ENCODE data around the gene RRAS. TPM values are rescaled to one million over a fixed set of nuclear protein-coding genes. Genes with fewer than 3 reads are reported as not detected.
"Not testable (repeated sequence)": the region's sequence is repeated elsewhere in the genome, so short reads cannot be mapped to it uniquely, and the experiment has no call there.

RRAS gene
- total RNA-seq, 5 donors from 2014 or later (not counting 1 experiment from before 2014, with no cell fraction given) = 8.5 to 15.4 (median 13.0) TPM

DNA sequence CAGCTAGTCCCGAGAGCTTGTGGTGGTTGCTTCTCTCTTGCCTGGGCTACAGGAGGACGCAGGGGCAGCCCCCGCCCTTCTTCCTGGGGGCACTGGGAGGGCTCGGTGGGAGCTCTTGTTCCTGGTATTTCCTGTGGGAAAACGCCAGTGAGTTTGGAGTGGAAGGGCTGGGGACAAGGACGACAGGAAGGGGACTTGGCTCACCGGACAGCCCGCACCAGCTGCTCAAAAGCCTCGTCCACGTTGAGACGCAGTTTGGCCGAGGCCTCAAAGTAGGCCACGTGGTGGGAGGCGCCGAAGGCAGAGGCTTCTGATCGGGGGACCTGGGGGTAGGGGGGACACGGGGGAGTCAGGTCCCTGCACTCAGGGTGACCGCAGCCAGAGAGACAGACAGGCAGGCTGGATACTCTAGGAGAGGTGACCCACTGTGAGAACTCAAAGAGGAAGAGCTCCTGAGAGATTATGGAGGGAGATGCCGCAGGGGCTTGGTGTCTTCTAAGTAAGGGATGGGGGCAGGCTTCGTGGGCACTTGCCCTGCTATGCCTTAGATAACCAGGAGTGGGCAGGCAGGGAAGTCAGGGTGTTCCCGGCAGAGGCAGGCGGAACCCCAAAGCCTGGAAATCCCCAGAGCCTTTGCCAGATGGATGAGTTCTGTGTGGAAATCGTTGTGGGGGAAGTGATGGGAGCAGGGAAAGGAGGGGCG, 4.3 kb downstream of the RRAS start:
- ChIA-PET POLR2A (interaction anchor here in 1 of 2 donors (0.6 kb wide), 1 partner anchor 30 kb away, joined by 3 read pairs; no protein-coding TSS in a partner anchor), CTCF (no interaction called here)
- no peaks in the 10 kb centered on the region for H3K36me3 ChIP-seq (ENCODE audit: control insufficient read depth in 2 of 2, extremely low read depth in 1 of 2, insufficient read depth in 1 of 2, low read length in 1 of 2)
- no peaks in the 10 kb centered on the region for H3K9me3 ChIP-seq
- H3K4me3 ChIP-seq (ENCODE audit: control insufficient read depth in 1 of 2, extremely low read depth in 1 of 2, low read length in 1 of 2) = no peak overlapping the region
- peak overlapping the region in 1 of 2 donors; percentile 70 for H3K27ac Mint-ChIP-seq
- H3K4me1 Mint-ChIP-seq = peaks cover 24 to 36% (median 31%) of the 10 kb centered on the region in 3 donors
- H3K9me3 Mint-ChIP-seq = no peaks in the 10 kb centered on the region
- ATAC-seq (replicated peaks in 1 of 4) (no peak), DNase-seq (no peak)
- no peaks in the 10 kb centered on the region for H3K27me3 Mint-ChIP-seq
- peaks cover 4 to 24% of the 10 kb centered on the region in 2 experiments for H3K4me1 ChIP-seq (ENCODE audit: control insufficient read depth in 1 of 2, extremely low read depth in 1 of 2, insufficient read depth in 2 of 2, low read length in 2 of 2)
- no peaks in the 10 kb centered on the region for H3K27me3 ChIP-seq (replicated peaks in 1 of 2; ENCODE audit: control insufficient read depth in 2 of 2, extremely low read depth in 1 of 2, insufficient read depth in 2 of 2, low read length in 1 of 2)
- no peak overlapping the region for H3K4me3 Mint-ChIP-seq
- WGBS (ENCODE audit: insufficient coverage) = 75% methylated on average over 19 of the region's 24 CpGs
- no peaks in the 10 kb centered on the region for H3K36me3 Mint-ChIP-seq
- H3K27ac ChIP-seq (ENCODE audit: low read length) = no peak overlapping the region

DNA sequence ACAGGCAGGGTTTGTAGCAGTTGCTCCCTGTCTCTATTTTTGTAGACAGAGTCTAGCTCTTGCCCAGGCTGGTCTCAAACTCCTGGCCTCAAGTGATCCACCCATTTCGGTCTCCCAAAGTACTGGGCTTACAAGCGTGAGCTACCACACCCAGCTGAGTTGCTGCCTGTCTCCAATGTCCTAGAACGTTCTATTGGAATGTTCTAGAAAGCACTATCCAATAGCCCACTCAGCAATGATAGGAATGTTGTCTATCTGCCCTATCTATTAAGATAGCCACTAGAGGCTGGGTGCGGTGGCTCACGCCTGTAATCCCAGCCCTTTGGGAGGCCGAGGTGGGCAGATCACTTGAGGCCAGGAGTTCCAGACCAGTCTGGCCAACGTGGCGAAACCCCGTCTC, 6.7 kb downstream of the RRAS start:
- H3K4me3 ChIP-seq (ENCODE audit: control insufficient read depth in 1 of 2, extremely low read depth in 1 of 2, low read length in 1 of 2); H3K9me3 Mint-ChIP-seq; H3K9me3 ChIP-seq; H3K27me3 ChIP-seq (replicated peaks in 1 of 2; ENCODE audit: control insufficient read depth in 2 of 2, extremely low read depth in 1 of 2, insufficient read depth in 2 of 2, low read length in 1 of 2); H3K27me3 Mint-ChIP-seq; H3K36me3 Mint-ChIP-seq; H3K4me1 ChIP-seq (ENCODE audit: control insufficient read depth in 1 of 2, extremely low read depth in 1 of 2, insufficient read depth in 2 of 2, low read length in 2 of 2); H3K36me3 ChIP-seq (ENCODE audit: control insufficient read depth in 2 of 2, extremely low read depth in 1 of 2, insufficient read depth in 1 of 2, low read length in 1 of 2); POLR2A ChIA-PET; H3K4me3 Mint-ChIP-seq; DNase-seq; H3K27ac ChIP-seq (ENCODE audit: low read length); ATAC-seq (replicated peaks in 1 of 4): not testable (repeated sequence)
- peak overlapping the region in 1 of 2 donors; percentile 4 for H3K27ac Mint-ChIP-seq
- CTCF ChIA-PET = interaction anchor here (0.6 kb wide), 2 partner anchors 22 to 44 kb away, joined by 3 to 5 read pairs; no protein-coding TSS in a partner anchor
- whole genome bisulfite sequencing (ENCODE audit: insufficient coverage) = 98% methylated on average over 7 of the region's 9 CpGs
- peaks cover 8 to 14% (median 11%) of the 10 kb centered on the region in 3 donors for H3K4me1 Mint-ChIP-seq

GRCh38 chr19:49632576-49632975, 7.4 kb downstream of the RRAS start:
- Histone ChIP-seq H3K27me3 (replicated peaks in 1 of 2; ENCODE audit: control insufficient read depth in 2 of 2, extremely low read depth in 1 of 2, insufficient read depth in 2 of 2, low read length in 1 of 2) (no peaks in the 10 kb centered on the region), H3K4me3 (ENCODE audit: control insufficient read depth in 1 of 2, extremely low read depth in 1 of 2, low read length in 1 of 2) (no peak overlapping the region), H3K27ac (ENCODE audit: low read length) (no peak overlapping the region), H3K9me3 (no peaks in the 10 kb centered on the region), H3K36me3 (ENCODE audit: control insufficient read depth in 2 of 2, extremely low read depth in 1 of 2, insufficient read depth in 1 of 2, low read length in 1 of 2) (no peaks in the 10 kb centered on the region), H3K4me1 (ENCODE audit: control insufficient read depth in 1 of 2, extremely low read depth in 1 of 2, insufficient read depth in 2 of 2, low read length in 2 of 2) (no peaks in the 10 kb centered on the region)
- CTCF ChIA-PET = interaction anchor here (0.6 kb wide), 2 partner anchors 21 to 44 kb away, joined by 3 to 5 read pairs; no protein-coding TSS in a partner anchor
- H3K4me1 Mint-ChIP-seq = peaks cover 3 to 8% (median 4%) of the 10 kb centered on the region in 3 donors
- no peaks in the 10 kb centered on the region for H3K9me3 Mint-ChIP-seq
- H3K4me3 Mint-ChIP-seq = no peak overlapping the region
- no peaks in the 10 kb centered on the region for H3K36me3 Mint-ChIP-seq
- 80% methylated on average over 1 of the region's 5 CpGs for WGBS (ENCODE audit: insufficient coverage)
- H3K27ac Mint-ChIP-seq = no peak overlapping the region
- H3K27me3 Mint-ChIP-seq = no peaks in the 10 kb centered on the region
- no peak for DNase-seq
- POLR2A ChIA-PET = no interaction called here
- ATAC-seq (replicated peaks in 1 of 4) = no peak

- no peak overlapping the region for H3K4me3 ChIP-seq (ENCODE audit: control insufficient read depth in 1 of 2, extremely low read depth in 1 of 2, low read length in 1 of 2)
- no peak for DNase-seq
- no peaks in the 10 kb centered on the region for H3K9me3 ChIP-seq
- POLR2A ChIA-PET = no interaction called here
- no peaks in the 10 kb centered on the region for H3K27me3 ChIP-seq (replicated peaks in 1 of 2; ENCODE audit: control insufficient read depth in 2 of 2, extremely low read depth in 1 of 2, insufficient read depth in 2 of 2, low read length in 1 of 2)
- peaks cover 0 to 4% of the 10 kb centered on the region in 2 donors for H3K36me3 ChIP-seq (ENCODE audit: control insufficient read depth in 2 of 2, extremely low read depth in 1 of 2, insufficient read depth in 1 of 2, low read length in 1 of 2)
- ATAC-seq (replicated peaks in 1 of 4) = no peak
- H3K9me3 Mint-ChIP-seq = no peaks in the 10 kb centered on the region
- CTCF ChIA-PET = interaction anchor here in 1 of 2 donors (0.6 kb wide), 1 partner anchor 83 kb away, joined by 3 read pairs; no protein-coding TSS in a partner anchor
- H3K27ac Mint-ChIP-seq = peak overlapping the region; percentile 11 to 34
- no peaks in the 10 kb centered on the region for H3K27me3 Mint-ChIP-seq
- 94% methylated on average over 9 of the region's 19 CpGs for WGBS (ENCODE audit: insufficient coverage)
- peaks cover 5% of the 10 kb centered on the region for H3K36me3 Mint-ChIP-seq
- no peaks in the 10 kb centered on the region for H3K4me1 ChIP-seq (ENCODE audit: control insufficient read depth in 1 of 2, extremely low read depth in 1 of 2, insufficient read depth in 2 of 2, low read length in 2 of 2)
- no peak overlapping the region for H3K27ac ChIP-seq (ENCODE audit: low read length)
- no peak overlapping the region for H3K4me3 Mint-ChIP-seq
- peaks cover 0 to 7% (median 3%) of the 10 kb centered on the region in 3 donors for H3K4me1 Mint-ChIP-seq
These were observed 8.2 kb downstream of the RRAS start for GRCh38 chr19:49631610-49632192.

DNA sequence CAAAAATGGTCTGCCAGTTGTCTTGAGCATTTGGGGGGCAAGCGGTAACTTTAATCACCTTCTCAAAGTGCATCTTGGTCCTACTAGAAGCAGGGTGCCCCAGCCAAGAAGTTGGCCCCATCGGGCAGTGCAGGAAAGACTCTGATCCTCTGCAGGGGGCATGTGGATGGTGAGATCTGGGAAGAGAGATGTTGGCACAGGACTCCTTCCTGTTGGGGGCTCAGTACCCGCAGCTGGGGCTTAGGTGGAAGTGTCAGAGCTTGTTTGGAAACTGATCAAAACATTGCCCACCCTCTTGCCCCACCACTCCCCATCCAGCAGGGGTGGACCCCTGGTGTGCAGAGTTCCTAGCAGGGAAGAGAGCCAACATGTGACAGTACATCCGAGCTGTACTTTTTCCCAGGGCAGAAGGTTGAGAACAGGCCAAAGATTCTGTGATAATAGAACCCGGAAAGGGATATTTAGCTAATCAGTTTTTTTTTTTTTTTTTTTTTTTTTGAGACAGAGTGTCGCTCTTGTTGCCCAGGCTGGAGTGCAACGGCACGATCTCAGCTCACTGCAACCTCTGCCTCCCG, 8.8 kb downstream of the RRAS start:
- Histone ChIP-seq H3K27me3 (replicated peaks in 1 of 2; ENCODE audit: control insufficient read depth in 2 of 2, extremely low read depth in 1 of 2, insufficient read depth in 2 of 2, low read length in 1 of 2) (no peaks in the 10 kb centered on the region), H3K27ac (ENCODE audit: low read length) (no peak overlapping the region), H3K4me1 (ENCODE audit: control insufficient read depth in 1 of 2, extremely low read depth in 1 of 2, insufficient read depth in 2 of 2, low read length in 2 of 2) (no peaks in the 10 kb centered on the region), H3K36me3 (ENCODE audit: control insufficient read depth in 2 of 2, extremely low read depth in 1 of 2, insufficient read depth in 1 of 2, low read length in 1 of 2) (peaks cover 0 to 9% of the 10 kb centered on the region in 2 donors), H3K9me3 (no peaks in the 10 kb centered on the region), H3K4me3 (ENCODE audit: control insufficient read depth in 1 of 2, extremely low read depth in 1 of 2, low read length in 1 of 2) (no peak overlapping the region)
- peak overlapping the region; percentile 43 to 55 for H3K27ac Mint-ChIP-seq
- H3K9me3 Mint-ChIP-seq = no peaks in the 10 kb centered on the region
- H3K4me1 Mint-ChIP-seq = peaks cover 0 to 7% (median 3%) of the 10 kb centered on the region in 3 donors
- ChIA-PET POLR2A (no interaction called here), CTCF (interaction anchor here in 1 of 2 donors (0.6 kb wide), 1 partner anchor 83 kb away, joined by 3 read pairs; no protein-coding TSS in a partner anchor)
- no peak overlapping the region for H3K4me3 Mint-ChIP-seq
- H3K27me3 Mint-ChIP-seq = no peaks in the 10 kb centered on the region
- ATAC-seq (replicated peaks in 1 of 4) = no peak
- peaks cover 6% of the 10 kb centered on the region for H3K36me3 Mint-ChIP-seq
- no peak for DNase-seq
- 75% methylated on average over 2 of the region's 9 CpGs for WGBS (ENCODE audit: insufficient coverage)

DNA sequence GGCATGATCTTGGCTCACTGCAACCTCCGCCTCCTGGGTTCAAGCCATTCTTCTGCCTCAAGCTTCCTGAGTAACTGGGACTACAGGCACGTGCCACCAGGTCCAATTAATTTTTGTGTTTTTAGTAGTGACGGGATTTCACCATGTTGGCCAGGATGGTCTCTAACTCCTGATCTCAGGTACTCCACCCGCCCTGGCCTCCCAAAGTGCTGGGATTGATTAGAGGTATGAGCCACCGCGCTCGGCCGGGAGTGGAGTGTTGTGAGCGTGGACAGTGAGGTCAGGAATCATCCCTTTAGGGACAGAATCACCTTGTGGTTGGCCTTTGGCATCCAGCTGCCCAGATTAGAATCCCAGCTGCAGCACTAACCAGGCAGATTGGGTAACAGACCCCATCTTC, 10.3 kb downstream of the RRAS start:
- ATAC-seq (replicated peaks in 1 of 4) (no peak), DNase-seq (no peak)
- H3K4me3 ChIP-seq (ENCODE audit: control insufficient read depth in 1 of 2, extremely low read depth in 1 of 2, low read length in 1 of 2) = no peak overlapping the region
- CTCF ChIA-PET = interaction anchor here in 1 of 2 donors (0.7 kb wide), 1 partner anchor 46 kb away, joined by 7 read pairs; no protein-coding TSS in a partner anchor
- H3K36me3 Mint-ChIP-seq = peaks cover 6% of the 10 kb centered on the region
- H3K9me3 ChIP-seq = no peaks in the 10 kb centered on the region
- H3K27ac ChIP-seq (ENCODE audit: low read length) = no peak overlapping the region
- peaks cover 0 to 14% of the 10 kb centered on the region in 2 donors for H3K36me3 ChIP-seq (ENCODE audit: control insufficient read depth in 2 of 2, extremely low read depth in 1 of 2, insufficient read depth in 1 of 2, low read length in 1 of 2)
- no peak overlapping the region for H3K4me3 Mint-ChIP-seq
- POLR2A ChIA-PET = no interaction called here
- H3K27me3 ChIP-seq (replicated peaks in 1 of 2; ENCODE audit: control insufficient read depth in 2 of 2, extremely low read depth in 1 of 2, insufficient read depth in 2 of 2, low read length in 1 of 2) = no peaks in the 10 kb centered on the region
- peaks cover 0 to 4% (median 3%) of the 10 kb centered on the region in 3 donors for H3K4me1 Mint-ChIP-seq
- no peaks in the 10 kb centered on the region for H3K9me3 Mint-ChIP-seq
- H3K27me3 Mint-ChIP-seq = no peaks in the 10 kb centered on the region
- H3K4me1 ChIP-seq (ENCODE audit: control insufficient read depth in 1 of 2, extremely low read depth in 1 of 2, insufficient read depth in 2 of 2, low read length in 2 of 2) = no peaks in the 10 kb centered on the region
- 95% methylated on average over 7 of the region's 9 CpGs for WGBS (ENCODE audit: insufficient coverage)
- H3K27ac Mint-ChIP-seq = no peak overlapping the region

Data from T-cell (primary cell).